ENCODE data around the gene EHD4.

The EHD4 gene

DNA sequence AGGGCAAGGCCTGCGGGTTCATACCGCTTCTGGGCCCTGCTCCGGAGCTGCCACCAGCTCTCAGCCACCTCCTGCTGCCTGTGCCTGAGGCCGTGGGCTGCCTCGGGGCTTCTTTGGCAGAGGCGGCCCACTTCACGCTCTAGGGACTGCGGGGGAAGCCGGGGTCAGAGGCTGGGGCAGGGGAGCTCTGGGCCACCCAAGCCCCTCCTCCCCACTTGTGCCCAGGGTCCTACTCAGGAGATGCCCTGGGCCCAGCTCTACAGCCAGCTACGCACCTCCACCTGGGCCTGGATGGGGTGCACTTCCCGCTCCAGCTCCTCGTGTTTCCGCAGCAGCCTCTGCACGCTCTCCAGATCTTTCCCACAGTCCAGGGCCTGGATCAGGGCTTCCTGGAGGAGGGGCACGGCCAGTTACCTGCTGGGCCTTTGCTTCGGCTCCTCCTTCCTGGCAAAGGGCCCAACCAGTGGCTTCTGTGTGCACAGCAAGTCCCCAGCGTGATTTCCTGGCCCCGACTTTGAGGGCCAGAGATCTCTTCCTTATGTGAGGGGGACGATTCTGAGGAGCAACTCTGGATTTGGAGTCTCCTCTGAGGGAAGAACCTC, 109.7 kb downstream of the EHD4 start:
- no peak for DNase-seq

DNA sequence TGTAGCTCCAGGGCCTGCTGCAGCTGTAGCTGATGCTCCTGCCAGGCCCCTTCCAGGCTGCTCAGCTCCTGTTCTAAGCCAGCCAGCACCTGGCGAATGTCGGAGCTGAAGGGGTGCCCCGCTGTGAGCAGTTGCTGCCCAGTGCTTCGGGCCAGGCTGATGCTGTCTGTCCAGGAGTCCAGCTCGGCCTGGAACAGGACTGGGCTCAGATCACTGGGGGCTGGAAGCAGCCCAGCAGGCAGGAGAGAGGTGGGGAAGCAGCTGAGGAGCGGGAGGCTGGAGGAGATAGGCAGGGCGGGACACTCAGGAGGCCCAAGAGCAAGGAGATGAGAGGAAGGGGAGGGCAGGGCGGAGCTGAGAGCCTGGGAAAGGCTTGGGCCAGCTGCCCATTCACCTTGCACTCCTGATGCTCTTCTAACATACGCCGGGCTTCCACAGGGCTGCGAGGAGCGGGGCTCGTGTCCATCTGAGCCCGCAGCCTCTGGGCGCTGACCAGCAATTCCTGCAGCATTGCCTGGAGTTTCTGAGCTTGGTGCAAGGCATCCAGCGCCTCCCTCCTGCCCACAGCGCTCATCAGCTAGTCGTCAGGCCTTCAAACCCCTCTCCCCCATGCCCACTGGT, 110.5 kb downstream of the EHD4 start:
- no peak for DNase-seq

DNA sequence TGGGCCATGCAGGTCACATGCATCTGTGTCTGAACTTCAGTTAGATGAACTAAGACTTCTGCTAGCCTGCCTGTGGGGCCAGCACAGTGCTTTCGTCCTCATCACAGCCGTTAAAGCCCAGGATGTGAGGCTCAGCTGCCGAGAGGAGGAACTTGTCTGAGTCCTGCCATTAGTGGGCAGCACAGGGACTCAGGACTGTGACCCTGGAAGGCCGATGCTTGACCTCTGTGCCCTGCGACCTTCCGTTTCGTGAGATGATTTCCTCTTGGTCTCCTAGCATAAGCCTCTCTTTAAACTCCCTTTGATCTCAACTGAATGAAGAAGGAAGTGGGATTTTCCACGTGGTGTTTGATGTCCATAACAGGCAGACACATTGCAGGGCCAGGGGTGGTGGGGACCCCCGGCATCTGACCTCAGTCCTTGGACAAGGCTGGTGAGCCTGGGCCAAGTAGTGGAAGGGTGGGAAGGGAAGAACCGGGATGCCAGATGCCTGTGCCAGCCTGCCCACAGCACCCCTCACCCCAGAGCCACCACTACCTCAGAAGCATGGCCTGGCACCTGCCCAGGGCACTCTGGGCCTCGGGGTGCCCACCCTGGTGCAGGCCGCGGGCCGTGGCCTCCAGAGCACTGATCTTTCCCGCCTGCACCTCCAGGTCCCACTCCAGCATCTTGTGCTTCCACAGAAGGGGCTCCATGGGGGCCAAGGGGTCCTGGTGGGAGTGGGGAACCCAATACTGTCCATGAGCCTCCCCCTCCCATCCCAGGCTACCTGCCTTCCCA, 112.1 kb downstream of the EHD4 start:
- DNase-seq, result no peak

DNA sequence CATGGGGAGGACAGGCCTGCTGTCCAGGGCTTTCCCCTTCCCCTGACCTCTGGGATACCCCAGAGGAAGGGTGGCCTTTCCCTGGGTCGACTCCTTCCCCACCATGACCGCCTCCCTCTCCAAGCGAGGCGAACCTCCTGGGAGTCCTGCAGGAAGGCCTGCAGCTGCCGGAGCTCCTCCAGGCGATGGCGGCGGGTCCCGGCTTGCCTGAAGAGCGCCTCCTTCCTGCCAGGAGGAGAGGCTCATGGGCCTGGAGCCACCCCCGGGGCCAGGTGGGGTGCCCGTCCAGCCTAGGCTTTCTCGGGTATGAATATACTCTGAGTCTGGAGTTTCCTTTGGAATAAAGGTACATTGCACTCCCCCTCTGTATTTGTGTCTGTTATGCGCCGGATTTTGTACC, 113.6 kb downstream of the EHD4 start:
- DNase-seq, result no peak

- no peak for DNase-seq
Measured at GRCh38 chr15:41857316-41857715, 115.0 kb downstream of the EHD4 start.

DNA sequence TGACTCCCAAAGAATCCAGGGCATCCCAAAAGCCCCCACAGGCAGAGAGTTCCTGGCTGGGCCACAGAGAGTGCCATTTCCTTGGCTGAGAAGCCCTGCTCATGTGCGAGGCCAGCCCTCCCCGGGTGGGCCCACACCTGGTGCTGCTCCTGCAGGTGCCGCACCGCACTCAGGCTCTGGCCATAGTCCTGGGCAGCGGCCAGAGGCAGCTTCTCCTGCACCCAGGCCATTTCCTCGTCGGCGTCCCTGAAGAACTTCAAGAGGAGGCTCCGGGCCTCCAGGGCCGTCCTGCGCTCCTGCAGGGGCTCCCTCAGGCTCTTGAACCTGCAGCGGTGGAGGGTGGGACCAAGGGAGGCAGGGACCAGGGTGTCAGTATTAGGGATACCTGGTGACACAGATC, 115.6 kb downstream of the EHD4 start:
- DNase-seq, result no peak

- no peak for DNase-seq
Measured at GRCh38 chr15:41856262-41856661, 116.1 kb downstream of the EHD4 start.

DNA sequence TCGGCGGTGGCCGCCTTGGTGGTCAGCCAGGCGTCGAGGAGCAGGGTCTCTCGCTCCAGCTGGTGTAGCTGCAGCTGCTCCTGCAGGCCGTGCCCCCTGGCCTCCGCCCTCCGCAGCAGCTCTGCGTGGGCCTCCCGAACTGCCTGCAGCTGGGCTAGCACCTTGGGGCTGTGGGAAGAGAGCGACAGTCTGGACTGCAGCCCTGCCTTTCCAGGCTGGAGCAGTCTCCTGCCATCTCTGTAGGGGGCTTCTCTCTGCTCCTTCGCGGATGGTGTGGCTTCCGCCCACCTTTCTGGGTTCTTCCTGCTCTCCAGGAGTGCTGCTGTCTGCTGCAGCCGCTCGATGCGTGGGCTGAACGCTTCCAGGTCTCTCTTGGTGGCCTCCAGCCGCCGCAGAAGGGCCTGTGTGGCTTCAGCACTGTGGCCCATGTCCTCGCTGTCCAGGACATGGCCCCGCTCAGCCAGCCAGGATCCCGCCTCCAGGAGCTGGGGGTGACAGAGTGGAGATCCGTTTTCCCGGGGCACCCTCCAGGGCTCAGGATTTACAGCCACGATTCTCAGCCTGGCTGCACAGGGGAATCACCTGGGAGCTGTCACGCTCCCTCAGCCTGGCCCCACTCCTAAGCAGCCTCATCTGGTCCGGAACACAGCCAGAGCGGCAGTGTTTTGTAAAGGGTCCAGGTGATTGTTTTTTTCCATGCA, 116.9 kb downstream of the EHD4 start:
- no peak for DNase-seq

- DNase-seq, result no peak
Measured at GRCh38 chr15:41854443-41854842, 117.9 kb downstream of the EHD4 start.

- DNase-seq, result no peak
Measured at GRCh38 chr15:41853831-41854230, 118.5 kb downstream of the EHD4 start.

DNA sequence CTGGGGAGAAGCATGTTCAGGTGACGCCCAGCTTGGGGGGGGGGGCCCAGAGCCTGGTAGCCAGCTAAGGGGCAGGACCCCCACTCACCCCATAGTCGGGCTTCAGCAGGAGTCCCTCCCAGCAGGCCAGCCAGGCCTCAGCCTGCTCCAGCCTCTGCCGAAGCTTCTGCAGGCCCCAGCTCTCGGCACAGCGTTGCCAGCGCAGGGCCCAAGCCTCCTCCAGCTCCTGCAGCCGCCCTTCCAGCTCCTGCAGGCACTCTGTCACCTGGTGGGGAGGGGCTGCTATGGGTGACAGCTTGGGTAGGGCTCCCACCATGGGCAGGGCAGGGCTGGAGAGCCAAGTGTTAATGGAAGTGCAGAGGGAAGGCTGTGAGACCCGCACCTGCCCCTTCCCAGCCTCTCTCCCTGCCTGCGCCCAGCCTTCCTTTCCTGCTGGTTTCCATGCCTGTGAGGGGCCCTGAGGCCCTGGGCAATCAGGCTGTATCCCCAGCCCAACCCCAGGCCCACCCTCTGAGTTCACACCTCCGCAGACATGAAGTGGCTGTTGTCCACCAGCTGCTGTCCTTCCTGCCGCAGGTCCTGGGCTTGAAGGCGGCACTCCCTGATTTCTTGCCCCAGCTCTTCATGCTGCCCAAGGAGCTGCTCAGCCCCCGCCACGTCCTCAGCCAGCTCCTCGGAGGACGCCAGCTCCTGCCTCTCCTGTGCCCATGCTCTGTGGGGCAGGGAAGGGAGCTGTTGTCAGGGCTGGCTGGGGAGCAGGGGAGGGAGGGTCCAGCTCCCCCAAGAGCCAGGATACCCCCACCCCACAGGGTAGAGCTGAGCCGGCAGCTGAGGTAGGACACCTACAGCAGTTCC, 119.4 kb downstream of the EHD4 start:
- no peak for DNase-seq

- DNase-seq, result no peak
Measured at GRCh38 chr15:41851755-41852370, 120.5 kb downstream of the EHD4 start.

DNA sequence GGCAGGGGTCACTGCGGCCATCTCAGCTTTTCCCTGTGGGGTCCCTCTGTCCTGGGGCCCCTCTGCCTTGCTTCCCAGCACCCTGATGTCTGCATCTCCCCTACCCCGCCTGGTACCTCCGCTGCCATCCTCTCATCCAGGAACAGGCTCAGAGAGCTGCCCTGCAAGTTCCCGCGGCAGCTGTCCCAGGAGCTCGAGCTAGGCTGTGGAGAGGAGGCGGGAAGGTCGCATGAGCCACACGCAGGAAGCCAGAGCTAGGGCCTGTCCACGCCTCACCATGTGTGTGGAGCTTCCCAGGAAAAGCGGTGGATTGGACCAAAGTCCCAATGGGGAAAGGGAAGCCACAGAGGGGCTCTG, 121.2 kb downstream of the EHD4 start:
- DNase-seq, result no peak

DNA sequence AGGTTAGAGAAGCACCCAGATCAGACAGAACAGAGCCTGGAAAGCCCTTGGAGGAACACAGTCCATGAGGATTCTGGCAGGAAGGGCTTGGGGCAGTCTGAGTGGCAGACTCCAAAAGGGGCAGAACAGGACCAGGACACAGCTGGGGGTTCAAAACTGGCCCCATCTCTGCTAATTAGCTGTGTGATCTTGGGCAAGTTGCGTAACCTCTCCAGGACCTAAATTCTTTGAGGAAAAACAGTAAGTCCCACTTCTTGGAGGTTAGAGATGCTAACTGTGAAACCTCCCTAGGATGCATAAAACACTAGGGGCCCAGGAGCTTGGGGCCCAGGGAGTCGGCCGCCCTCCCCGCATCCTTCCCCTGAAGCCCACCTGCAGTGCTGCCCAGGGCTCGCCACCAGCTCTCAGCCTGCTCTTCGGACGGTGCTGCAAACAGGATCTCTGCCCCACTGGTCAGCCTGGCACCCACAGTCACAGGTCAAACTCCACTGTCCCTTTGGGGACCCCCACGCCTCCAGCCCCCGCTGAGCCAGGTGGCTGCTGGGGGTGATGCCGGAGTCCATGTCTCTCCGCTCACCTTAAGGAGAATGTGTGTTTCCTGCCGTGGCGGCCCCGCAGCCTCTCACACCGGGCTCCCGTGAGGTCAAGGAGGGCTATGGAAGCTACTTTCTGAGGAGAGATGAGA, 121.7 kb downstream of the EHD4 start:
- DNase-seq, result no peak

GRCh38 chr15:41849861-41850260, 122.5 kb downstream of the EHD4 start:
- DNase-seq, result no peak

- no peak for DNase-seq
Measured at GRCh38 chr15:41849204-41849603, 123.2 kb downstream of the EHD4 start.

GRCh38 chr15:41848631-41849030, 123.7 kb downstream of the EHD4 start:
- no peak for DNase-seq

DNA sequence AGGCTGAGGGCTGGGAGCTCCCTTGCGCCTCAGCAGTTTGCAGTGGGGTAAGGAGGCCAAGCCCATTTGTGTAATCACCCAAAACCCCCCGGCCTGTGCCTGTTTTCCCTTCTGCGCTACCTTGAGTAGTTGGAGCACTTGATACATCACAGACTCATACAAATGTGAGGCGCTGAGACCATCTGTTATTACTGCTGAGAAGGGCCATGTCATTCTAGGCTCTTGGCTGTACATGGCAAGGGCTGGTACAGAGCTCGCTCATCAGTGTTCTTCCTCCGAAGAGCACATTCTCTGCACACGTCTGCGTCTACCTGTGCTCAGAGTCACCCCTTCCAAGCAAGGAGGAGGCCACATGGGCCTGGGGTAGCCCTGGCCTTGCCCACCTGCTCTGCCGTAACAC, 124.4 kb downstream of the EHD4 start:
- DNase-seq, result no peak

GRCh38 chr15:41847206-41847605, 125.2 kb downstream of the EHD4 start:
- no peak for DNase-seq
